Measurements from ENCODE around the gene CAMK2N2.

Gene CAMK2N2

DNA sequence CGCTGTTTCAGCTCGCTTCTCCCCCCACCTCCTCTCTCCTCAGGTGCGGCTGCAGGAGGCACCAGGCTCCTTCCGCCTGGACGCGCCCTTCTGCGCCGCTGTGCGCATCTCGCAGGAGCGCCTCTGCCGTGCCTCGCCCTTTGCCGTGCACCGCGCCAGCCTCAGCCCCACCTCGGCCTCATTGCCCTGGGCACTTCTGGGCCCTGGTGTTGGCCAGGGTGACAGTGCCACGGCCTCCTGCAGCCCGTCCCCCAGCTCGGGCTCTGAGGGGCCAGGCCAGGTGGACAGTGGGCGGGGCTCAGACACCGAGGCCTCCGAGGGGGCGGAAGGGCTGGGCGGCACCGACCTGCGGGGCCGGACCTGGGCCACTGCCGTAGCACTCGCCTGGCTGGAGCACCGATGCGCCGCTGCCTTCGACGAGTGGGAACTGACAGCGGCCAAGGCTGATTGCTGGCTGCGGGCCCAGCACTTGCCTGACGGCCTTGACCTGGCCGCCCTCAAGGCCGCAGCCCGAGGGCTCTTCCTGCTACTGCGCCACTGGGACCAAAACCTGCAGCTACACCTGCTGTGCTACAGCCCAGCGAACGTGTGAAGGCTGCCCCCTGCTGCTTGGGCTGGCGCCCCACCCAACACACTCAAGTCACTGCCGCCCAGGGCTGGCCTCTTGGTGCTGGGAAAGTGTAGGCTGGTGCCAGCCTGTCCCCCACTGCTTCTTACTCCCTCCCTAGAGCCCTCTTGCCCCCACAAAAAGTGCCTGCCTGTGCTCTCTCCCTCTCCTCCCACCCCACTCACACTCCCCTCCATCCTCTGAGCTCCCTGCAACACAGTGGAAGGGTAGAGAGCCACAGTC, 19.7 kb downstream of the CAMK2N2 start:
- no peaks in the 10 kb centered on the region for H3K27me3 ChIP-seq (replicated peaks in 2 of 5; ENCODE audit: control insufficient read depth in 4 of 5, insufficient read depth in 5 of 5, low read length in 4 of 5)
- H3K4me3 ChIP-seq (ENCODE audit: control insufficient read depth in 1 of 7, extremely low read depth in 1 of 7, insufficient read depth in 4 of 7, low read depth in 2 of 7, low read length in 6 of 7): no peak overlapping the region
- DNase-seq: peak in 2 of 3 donors; percentile 37 to 62
- whole genome bisulfite sequencing (ENCODE audit: insufficient coverage): 81% methylated on average over 38 of the region's 46 CpGs
- H3K36me3 ChIP-seq (ENCODE audit: control insufficient read depth in 4 of 4, insufficient read depth in 4 of 4, low read length in 3 of 4): peaks cover 0 to 47% (median 34%) of the 10 kb centered on the region in 4 experiments
- peaks cover 0 to 5% (median 2%) of the 10 kb centered on the region in 4 experiments for H3K4me1 ChIP-seq (ENCODE audit: control extremely low read depth in 1 of 4, control insufficient read depth in 4 of 4, insufficient read depth in 4 of 4, low read length in 3 of 4)
- ChIA-PET POLR2A (interaction anchor here (0.9 kb wide), 1 partner anchor 107 kb away, joined by 3 read pairs; the partner anchor contains the start of gene EIF2B5), CTCF (interaction anchor here (1.0 to 5.6 kb wide), 9 partner anchors 8 to 382 kb away, joined by 3 to 79 read pairs (median 3); partner anchors contain the start of genes EEF1AKMT4 and VWA5B2)
- H3K27ac ChIP-seq (ENCODE audit: insufficient read depth in 1 of 2, low read depth in 1 of 2, low read length in 2 of 2, poor library complexity in 1 of 2, severe bottlenecking in 2 of 2): no peak overlapping the region
- no peaks in the 10 kb centered on the region for H3K9me3 ChIP-seq (ENCODE audit: control extremely low read depth in 1 of 5, control insufficient read depth in 4 of 5, insufficient read depth in 2 of 5, low read depth in 1 of 5, low read length in 4 of 5)

DNA sequence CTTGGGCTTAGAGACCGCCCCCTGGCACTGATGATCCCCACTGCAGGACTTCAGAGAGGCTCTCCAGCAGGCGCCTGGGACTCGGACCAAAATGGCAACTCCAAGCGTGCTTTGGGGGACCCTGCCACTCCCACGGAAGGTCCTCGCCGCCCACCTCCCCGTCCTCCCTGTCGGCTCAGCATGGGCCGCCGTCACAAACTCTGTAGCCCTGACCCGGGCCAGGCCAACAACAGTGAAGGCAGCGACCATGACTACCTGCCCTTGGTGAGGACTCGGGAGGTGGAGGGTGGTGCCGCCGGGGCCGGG, 20.3 kb downstream of the CAMK2N2 start:
- H3K27me3 ChIP-seq (replicated peaks in 2 of 5; ENCODE audit: control insufficient read depth in 4 of 5, insufficient read depth in 5 of 5, low read length in 4 of 5): no peaks in the 10 kb centered on the region
- 82% methylated on average over 17 of the region's 17 CpGs for WGBS (ENCODE audit: insufficient coverage)
- no peak overlapping the region for H3K27ac ChIP-seq (ENCODE audit: insufficient read depth in 1 of 2, low read depth in 1 of 2, low read length in 2 of 2, poor library complexity in 1 of 2, severe bottlenecking in 2 of 2)
- DNase-seq: no peak
- H3K4me1 ChIP-seq (ENCODE audit: control extremely low read depth in 1 of 4, control insufficient read depth in 4 of 4, insufficient read depth in 4 of 4, low read length in 3 of 4): peaks cover 0 to 6% (median 3%) of the 10 kb centered on the region in 4 experiments
- no peak overlapping the region for H3K4me3 ChIP-seq (ENCODE audit: control insufficient read depth in 1 of 7, extremely low read depth in 1 of 7, insufficient read depth in 4 of 7, low read depth in 2 of 7, low read length in 6 of 7)
- no peaks in the 10 kb centered on the region for H3K9me3 ChIP-seq (ENCODE audit: control extremely low read depth in 1 of 5, control insufficient read depth in 4 of 5, insufficient read depth in 2 of 5, low read depth in 1 of 5, low read length in 4 of 5)
- H3K36me3 ChIP-seq (ENCODE audit: control insufficient read depth in 4 of 4, insufficient read depth in 4 of 4, low read length in 3 of 4): peaks cover 0 to 43% (median 34%) of the 10 kb centered on the region in 4 experiments
- ChIA-PET POLR2A (interaction anchor here (0.9 kb wide), 1 partner anchor 106 kb away, joined by 3 read pairs; the partner anchor contains the start of gene EIF2B5), CTCF (interaction anchor here (1.0 to 5.6 kb wide), 9 partner anchors 9 to 381 kb away, joined by 3 to 79 read pairs (median 4); partner anchors contain the start of genes EEF1AKMT4 and VWA5B2)

DNA sequence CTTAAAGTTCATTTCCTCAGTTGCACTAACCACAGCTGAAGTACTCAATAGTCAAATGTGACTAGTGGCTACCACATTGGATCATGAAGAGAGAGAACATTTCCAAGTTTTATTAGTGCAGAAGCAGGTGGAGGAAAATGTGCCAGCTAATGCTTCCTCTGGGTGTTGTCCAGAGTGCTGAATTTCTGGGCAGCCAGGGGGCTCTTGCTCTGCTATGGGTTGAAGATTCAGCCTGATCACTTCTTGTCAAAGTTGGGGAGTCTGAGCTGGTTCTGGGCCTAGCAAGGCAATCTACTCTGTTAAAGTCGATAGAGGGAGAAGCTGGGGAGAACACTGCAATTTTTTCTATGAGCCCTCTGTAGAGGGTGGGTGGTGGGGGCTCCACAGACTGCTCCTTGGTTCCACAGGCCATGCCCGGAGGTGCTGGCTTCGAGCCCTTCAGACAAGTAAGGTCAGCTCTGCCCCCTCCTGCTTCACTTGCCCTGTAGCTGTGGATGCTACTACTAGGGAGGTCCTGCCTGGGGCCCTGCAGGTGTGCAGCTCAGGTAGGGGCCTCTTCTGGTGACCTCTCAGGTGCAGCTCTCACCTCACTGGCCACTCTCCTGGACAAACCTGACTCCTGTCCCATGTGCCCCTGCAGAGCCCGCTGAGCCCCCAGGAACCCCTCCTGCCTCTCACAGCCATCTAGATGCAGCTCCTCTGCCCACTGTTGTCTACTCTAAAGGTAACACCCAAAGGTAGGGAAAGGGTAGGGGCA, 20.8 kb downstream of the CAMK2N2 start:
- peak in 2 of 3 donors; percentile 56 to 62 for DNase-seq
- H3K27ac ChIP-seq (ENCODE audit: insufficient read depth in 1 of 2, low read depth in 1 of 2, low read length in 2 of 2, poor library complexity in 1 of 2, severe bottlenecking in 2 of 2): no peak overlapping the region
- POLR2A ChIA-PET: interaction anchor here (0.8 to 1.7 kb wide), 3 partner anchors 11 to 21 kb away, joined by 3 to 4 read pairs (median 4); partner anchors contain the start of genes CAMK2N2 and VWA5B2
- WGBS (ENCODE audit: insufficient coverage): 88% methylated on average over 4 of the region's 4 CpGs
- no peak overlapping the region for H3K4me3 ChIP-seq (ENCODE audit: control insufficient read depth in 1 of 7, extremely low read depth in 1 of 7, insufficient read depth in 4 of 7, low read depth in 2 of 7, low read length in 6 of 7)
- CTCF ChIA-PET: interaction anchor here (0.6 to 5.6 kb wide), 11 partner anchors 9 to 381 kb away, joined by 3 to 79 read pairs (median 4); partner anchors contain the start of genes EEF1AKMT4 and VWA5B2
- peaks cover 0 to 6% (median 3%) of the 10 kb centered on the region in 4 experiments for H3K4me1 ChIP-seq (ENCODE audit: control extremely low read depth in 1 of 4, control insufficient read depth in 4 of 4, insufficient read depth in 4 of 4, low read length in 3 of 4)
- H3K27me3 ChIP-seq (replicated peaks in 2 of 5; ENCODE audit: control insufficient read depth in 4 of 5, insufficient read depth in 5 of 5, low read length in 4 of 5): no peaks in the 10 kb centered on the region
- H3K36me3 ChIP-seq (ENCODE audit: control insufficient read depth in 4 of 4, insufficient read depth in 4 of 4, low read length in 3 of 4): peaks cover 0 to 41% (median 30%) of the 10 kb centered on the region in 4 experiments
- no peaks in the 10 kb centered on the region for H3K9me3 ChIP-seq (ENCODE audit: control extremely low read depth in 1 of 5, control insufficient read depth in 4 of 5, insufficient read depth in 2 of 5, low read depth in 1 of 5, low read length in 4 of 5)

DNA sequence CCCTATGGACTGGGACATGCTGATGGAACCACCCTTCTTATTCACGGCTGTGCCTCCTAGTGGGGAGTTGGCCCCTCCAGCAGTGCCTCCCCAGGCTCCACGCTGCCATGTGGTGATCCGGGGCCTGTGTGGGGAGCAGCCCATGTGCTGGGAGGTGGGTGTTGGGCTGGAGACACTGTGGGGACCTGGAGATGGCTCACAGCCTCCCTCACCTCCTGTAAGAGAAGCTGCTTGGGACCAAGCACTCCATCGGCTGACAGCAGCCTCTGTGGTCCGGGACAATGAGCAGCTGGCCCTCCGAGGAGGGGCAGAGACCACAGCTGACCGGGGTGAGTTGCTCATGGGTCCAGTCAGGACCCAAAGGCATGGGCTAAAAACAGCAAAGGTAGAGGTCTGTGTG, 21.6 kb downstream of the CAMK2N2 start:
- Histone ChIP-seq H3K9me3 (ENCODE audit: control extremely low read depth in 1 of 5, control insufficient read depth in 4 of 5, insufficient read depth in 2 of 5, low read depth in 1 of 5, low read length in 4 of 5) (no peaks in the 10 kb centered on the region), H3K27ac (ENCODE audit: insufficient read depth in 1 of 2, low read depth in 1 of 2, low read length in 2 of 2, poor library complexity in 1 of 2, severe bottlenecking in 2 of 2) (no peak overlapping the region), H3K4me3 (ENCODE audit: control insufficient read depth in 1 of 7, extremely low read depth in 1 of 7, insufficient read depth in 4 of 7, low read depth in 2 of 7, low read length in 6 of 7) (no peak overlapping the region), H3K4me1 (ENCODE audit: control extremely low read depth in 1 of 4, control insufficient read depth in 4 of 4, insufficient read depth in 4 of 4, low read length in 3 of 4) (peaks cover 0 to 6% (median 3%) of the 10 kb centered on the region in 4 experiments), H3K27me3 (replicated peaks in 2 of 5; ENCODE audit: control insufficient read depth in 4 of 5, insufficient read depth in 5 of 5, low read length in 4 of 5) (no peaks in the 10 kb centered on the region), H3K36me3 (ENCODE audit: control insufficient read depth in 4 of 4, insufficient read depth in 4 of 4, low read length in 3 of 4) (peaks cover 0 to 33% (median 24%) of the 10 kb centered on the region in 4 experiments)
- ChIA-PET POLR2A (interaction anchor here (0.8 to 1.7 kb wide), 3 partner anchors 10 to 22 kb away, joined by 3 to 4 read pairs (median 4); partner anchors contain the start of genes CAMK2N2 and VWA5B2), CTCF (interaction anchor here (0.6 to 5.6 kb wide), 5 partner anchors 12 to 145 kb away, joined by 3 to 79 read pairs (median 5); partner anchors contain the start of gene VWA5B2)
- DNase-seq: no peak
- WGBS (ENCODE audit: insufficient coverage): 100% methylated on average over 2 of the region's 7 CpGs

DNA sequence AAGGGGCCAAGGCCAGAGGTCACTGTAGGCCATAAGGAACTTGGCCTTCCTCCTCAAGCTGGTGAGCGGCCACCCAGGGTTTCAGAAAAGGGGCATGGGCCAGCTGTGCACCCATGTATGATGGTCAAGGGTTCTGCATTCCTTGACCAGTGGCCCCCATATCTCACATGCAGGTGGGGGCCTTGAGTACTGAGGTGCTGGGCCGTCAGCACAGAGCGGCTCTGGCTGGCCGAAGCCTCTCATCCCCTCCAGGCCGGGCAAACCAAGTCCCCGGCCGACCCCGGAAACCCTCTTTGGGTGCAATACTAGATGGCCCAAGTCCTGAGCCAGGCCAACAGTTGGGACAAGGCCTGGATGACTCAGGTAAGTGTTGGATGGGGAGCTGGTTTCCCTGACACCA, 22.1 kb downstream of the CAMK2N2 start:
- WGBS (ENCODE audit: insufficient coverage): 95% methylated on average over 8 of the region's 8 CpGs
- DNase-seq: no peak
- Histone ChIP-seq H3K36me3 (ENCODE audit: control insufficient read depth in 4 of 4, insufficient read depth in 4 of 4, low read length in 3 of 4) (peaks cover 0 to 28% (median 21%) of the 10 kb centered on the region in 4 experiments), H3K9me3 (ENCODE audit: control extremely low read depth in 1 of 5, control insufficient read depth in 4 of 5, insufficient read depth in 2 of 5, low read depth in 1 of 5, low read length in 4 of 5) (no peaks in the 10 kb centered on the region), H3K4me1 (ENCODE audit: control extremely low read depth in 1 of 4, control insufficient read depth in 4 of 4, insufficient read depth in 4 of 4, low read length in 3 of 4) (peaks cover 0 to 6% (median 3%) of the 10 kb centered on the region in 4 experiments), H3K27me3 (replicated peaks in 2 of 5; ENCODE audit: control insufficient read depth in 4 of 5, insufficient read depth in 5 of 5, low read length in 4 of 5) (peaks cover 0 to under 1% (median 0%) of the 10 kb centered on the region in 5 experiments), H3K4me3 (ENCODE audit: control insufficient read depth in 1 of 7, extremely low read depth in 1 of 7, insufficient read depth in 4 of 7, low read depth in 2 of 7, low read length in 6 of 7) (no peak overlapping the region), H3K27ac (ENCODE audit: insufficient read depth in 1 of 2, low read depth in 1 of 2, low read length in 2 of 2, poor library complexity in 1 of 2, severe bottlenecking in 2 of 2) (no peak overlapping the region)
- CTCF ChIA-PET: interaction anchor here (1.7 to 5.6 kb wide), 3 partner anchors 12 to 16 kb away, joined by 6 to 79 read pairs (median 23); partner anchors contain the start of gene VWA5B2
- POLR2A ChIA-PET: interaction anchor here (1.7 kb wide), 1 partner anchor 9 kb away, joined by 4 read pairs; the partner anchor contains the start of gene VWA5B2

DNA sequence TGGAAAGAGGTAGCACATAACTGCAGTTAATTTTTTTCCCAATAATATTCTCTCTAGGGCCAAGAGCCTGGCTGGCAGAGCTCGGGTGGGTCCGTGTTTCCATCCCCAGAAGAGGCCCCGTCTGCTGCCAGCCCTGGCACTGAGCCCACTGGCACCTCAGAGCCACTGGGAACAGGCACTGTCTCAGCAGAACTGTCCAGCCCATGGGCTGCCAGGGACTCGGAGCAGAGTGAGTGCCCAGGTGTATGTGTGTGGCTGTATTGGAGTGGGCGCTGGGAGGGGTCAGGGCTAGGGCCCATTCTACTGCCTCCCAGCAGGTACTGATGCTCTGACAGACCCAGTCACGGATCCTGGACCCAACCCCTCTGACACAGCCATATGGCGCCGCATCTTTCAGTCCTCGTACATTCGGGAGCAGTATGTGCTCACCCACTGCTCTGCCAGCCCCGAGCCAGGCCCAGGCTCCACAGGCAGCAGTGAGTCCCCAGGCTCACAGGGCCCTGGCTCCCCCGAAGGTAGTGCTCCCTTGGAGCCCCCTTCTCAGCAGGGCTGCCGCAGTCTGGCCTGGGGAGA, 23.0 kb downstream of the CAMK2N2 start:
- Histone ChIP-seq H3K4me3 (ENCODE audit: control insufficient read depth in 1 of 7, extremely low read depth in 1 of 7, insufficient read depth in 4 of 7, low read depth in 2 of 7, low read length in 6 of 7) (no peak overlapping the region), H3K36me3 (ENCODE audit: control insufficient read depth in 4 of 4, insufficient read depth in 4 of 4, low read length in 3 of 4) (peaks cover 0 to 19% (median 13%) of the 10 kb centered on the region in 4 experiments), H3K9me3 (ENCODE audit: control extremely low read depth in 1 of 5, control insufficient read depth in 4 of 5, insufficient read depth in 2 of 5, low read depth in 1 of 5, low read length in 4 of 5) (no peaks in the 10 kb centered on the region), H3K4me1 (ENCODE audit: control extremely low read depth in 1 of 4, control insufficient read depth in 4 of 4, insufficient read depth in 4 of 4, low read length in 3 of 4) (peaks cover 0 to 6% (median 3%) of the 10 kb centered on the region in 4 experiments), H3K27ac (ENCODE audit: insufficient read depth in 1 of 2, low read depth in 1 of 2, low read length in 2 of 2, poor library complexity in 1 of 2, severe bottlenecking in 2 of 2) (no peak overlapping the region), H3K27me3 (replicated peaks in 2 of 5; ENCODE audit: control insufficient read depth in 4 of 5, insufficient read depth in 5 of 5, low read length in 4 of 5) (peaks cover 0 to 8% (median 0%) of the 10 kb centered on the region in 5 experiments)
- DNase-seq: no peak
- WGBS (ENCODE audit: insufficient coverage): 94% methylated on average over 11 of the region's 13 CpGs
- CTCF ChIA-PET: interaction anchor here (0.9 to 3.2 kb wide), 4 partner anchors 9 to 23 kb away, joined by 3 to 23 read pairs (median 6); partner anchors contain the start of genes ALG3, CAMK2N2 and EEF1AKMT4
- POLR2A ChIA-PET: no interaction called here
